K562 (cell line): ENCODE results near the gene NUCKS1. TPM values are rescaled to one million over a fixed set of nuclear protein-coding genes. Genes with fewer than 3 reads are reported as not detected.

Experiments
- ARID2 ChIP-seq: fragments of 450-650 bp; IDR thresholded peaks from 2 replicates; pipeline ENCODE4 v1.6.1; 2017; ENCODE audit warnings: antibody characterized with exemption, mild to moderate bottlenecking
- CBFA2T2 ChIP-seq: fragments of 450-650 bp; conservative IDR thresholded peaks from 2 replicates; pipeline ENCODE4 v1.6.1; 2017; ENCODE audit warnings: mild to moderate bottlenecking
- EP400 ChIP-seq: fragments of 450-650 bp; IDR thresholded peaks from 2 replicates; pipeline ENCODE4 v1.6.1; 2017; ENCODE audit warnings: antibody characterized with exemption, mild to moderate bottlenecking, moderate library complexity
- FOSL1 ChIP-seq: fragments of 200-800 bp; sonication (Bioruptor generic); conservative IDR thresholded peaks from 2 replicates; pipeline ENCODE4 v1.6.1; 2016; ENCODE audit warnings: missing genetic modification characterization, missing compliant biosample characterization
- JUND ChIP-seq, 2 experiments: IDR thresholded peaks; 2 replicates in 1 of 2; 3 replicates in 1 of 2; pipeline ENCODE4 v1.6.1; 2011; ENCODE audit warnings: borderline replicate concordance in 2 of 2, low read depth in 2 of 2, low read length in 2 of 2, improper control_type of control experiment in 1 of 2, missing biosample characterization in 1 of 2, missing genetic modification characterization in 1 of 2, missing genetic modification reagents in 1 of 2
- LARP7 ChIP-seq: fragments of 450-650 bp; IDR thresholded peaks from 2 replicates; pipeline ENCODE4 v1.6.1; 2016
- MAZ ChIP-seq, 2 experiments: fragments of 450-650 bp in 1 of 2; sonication (generic) in 1 of 2; formaldehyde crosslinking; IDR thresholded peaks in 1 of 2; conservative IDR thresholded peaks in 1 of 2; 2 replicates each; pipeline versions ENCODE4 v1.4.0 to v1.5.0; 2020; ENCODE audit warnings: mild to moderate bottlenecking in 1 of 2, missing genetic modification reagents in 1 of 2
- MIER1 ChIP-seq: fragments of 450-650 bp; IDR thresholded peaks from 2 replicates; pipeline ENCODE4 v1.6.1; 2016; ENCODE audit warnings: antibody characterized with exemption, mild to moderate bottlenecking, low read depth
- MTA3 ChIP-seq: fragments of 450-650 bp; formaldehyde crosslinking; IDR thresholded peaks from 2 replicates; pipeline ENCODE4 v1.6.1; 2017; ENCODE audit warnings: mild to moderate bottlenecking, borderline replicate concordance
- RAD21 ChIP-seq, 2 experiments: fragments of 250-450 bp in 1 of 2; fragments of 450-650 bp in 1 of 2; sonication (Bioruptor Pico) in 1 of 2; formaldehyde crosslinking in 1 of 2; IDR thresholded peaks in 1 of 2; conservative IDR thresholded peaks in 1 of 2; 2 replicates each; pipeline versions ENCODE4 v1.4.0 to v1.8.0; 2020 to 2022; ENCODE audit warnings: mild to moderate bottlenecking in 2 of 2, moderate library complexity in 1 of 2
- RUNX1 ChIP-seq: sonication (generic); IDR thresholded peaks from 2 replicates; pipeline ENCODE4 v1.6.1; 2016; ENCODE audit warnings: antibody characterized with exemption, low read depth
- SMARCE1 ChIP-seq: fragments of 450-650 bp; IDR thresholded peaks from 2 replicates; pipeline ENCODE4 v1.7.1; 2016; ENCODE audit warnings: mild to moderate bottlenecking
- SP1 ChIP-seq: sonication (generic); formaldehyde crosslinking; IDR thresholded peaks from 2 replicates; pipeline ENCODE4 v1.8.1; 2022; ENCODE audit warnings: mild to moderate bottlenecking, missing genetic modification reagents
- STAT5B ChIP-seq: fragments of 250-450 bp; sonication (Bioruptor Pico); IDR thresholded peaks from 2 replicates; pipeline ENCODE4 v1.8.0; 2021; ENCODE audit warnings: mild to moderate bottlenecking, inconsistent platforms
- TCF7L2 ChIP-seq: fragments of 150-350 bp; IDR thresholded peaks from 2 replicates; pipeline ENCODE4 v1.6.1; 2016; ENCODE audit warnings: low read depth, mild to moderate bottlenecking, low read length, moderate library complexity
- TEAD1 ChIP-seq, 2 experiments: fragments of 450-650 bp in 1 of 2; sonication (generic) in 1 of 2; formaldehyde crosslinking; IDR thresholded peaks; 2 replicates each; pipeline versions ENCODE4 v1.4.0 to v1.8.0; 2020 to 2022; ENCODE audit warnings: mild to moderate bottlenecking in 2 of 2, missing genetic modification reagents in 1 of 2
- XRCC4 ChIP-seq: IDR thresholded peaks from one replicate; pipeline ENCODE4 v1.6.1; 2011; ENCODE audit not compliant: insufficient read depth, insufficient read length; ENCODE audit errors: extremely low read depth
- YBX1 ChIP-seq: fragments of 450-650 bp; IDR thresholded peaks from 2 replicates; pipeline ENCODE4 v1.7.1; 2016; ENCODE audit warnings: mild to moderate bottlenecking
- YY1 ChIP-seq, 3 experiments: IDR thresholded peaks; 2 replicates each; pipeline ENCODE4 v1.6.1; 2011; ENCODE audit warnings: low read length in 2 of 3, mild to moderate bottlenecking in 2 of 3, moderate library complexity in 2 of 3, borderline replicate concordance in 1 of 3, control low read depth in 1 of 3, low read depth in 1 of 3; ENCODE audit not compliant: insufficient read depth in 3 of 3, insufficient replicate concordance in 2 of 3, control insufficient read depth in 1 of 3, insufficient read length in 1 of 3; ENCODE audit errors: extremely low read depth in 1 of 3
- ZFX ChIP-seq: sonication (generic); formaldehyde crosslinking; IDR thresholded peaks from 2 replicates; pipeline ENCODE4 v1.8.0; 2022; ENCODE audit warnings: mild to moderate bottlenecking, missing genetic modification reagents, moderate library complexity
- ZNF324 ChIP-seq: fragments of 250-450 bp; sonication (Bioruptor Pico); IDR thresholded peaks from 2 replicates; pipeline ENCODE4 v1.4.0; 2020; ENCODE audit warnings: mild to moderate bottlenecking
- ZNF431 ChIP-seq: sonication (generic); formaldehyde crosslinking; IDR thresholded peaks from 2 replicates; pipeline ENCODE4 v1.8.0; 2022; ENCODE audit warnings: mild to moderate bottlenecking, missing genetic modification reagents
- polyA plus RNA-seq, 8 experiments: library from polyadenylated mRNA; depleted of rRNA in 4 of 8; stranded (reverse) in 5 of 8; unstranded in 3 of 8; fragments of >200 nt; fragmentation: Nextera tagmentation in 2 of 8; fragmentation: Illumina TruSeq in 1 of 8; extraction: Ambion mirVana in 2 of 8; extraction: Trizol in 1 of 8; gene quantifications; 2 replicates each; pipeline versions ENCODE4 v1.2.1 to v1.2.3, GENCODE V29; 2011 to 2014; ENCODE audit warnings: inconsistent platforms in 1 of 8, missing spikeins in 1 of 8
- total RNA-seq, 7 experiments: library from RNA; depleted of rRNA in 6 of 7; stranded (reverse); fragments of >200 nt in 6 of 7; fragmentation: Illumina TruSeq in 2 of 7; extraction: Trizol in 2 of 7; gene quantifications; 2 replicates each; pipeline versions ENCODE4 v1.2.1 to v1.2.3, GENCODE V29; 2011 to 2021; ENCODE audit warnings: low replicate concordance in 1 of 7
- TF ChIP-seq, protein P1 (sequence below): fragments of 450-650 bp; IDR thresholded peaks from 2 replicates; pipeline ENCODE4 v1.6.1; 2016; ENCODE audit warnings: missing biosample characterization, missing genetic modification characterization
- TF ChIP-seq, protein P2 (sequence below): sonication (generic); IDR thresholded peaks from 2 replicates; pipeline ENCODE4 v1.6.1; 2016
- TF ChIP-seq, protein P3 (sequence below): fragments of 250-450 bp; sonication (Bioruptor Pico); IDR thresholded peaks from 2 replicates; pipeline ENCODE4 v1.8.0; 2022; ENCODE audit warnings: inconsistent platforms, mild to moderate bottlenecking, moderate library complexity, borderline replicate concordance

The NUCKS1 gene
- total and polyA plus RNA-seq, 9 of the 15 experiments (the other 6 are each of a cell fraction or from before 2014, with no cell fraction given): 66.7 to 244 (median 149) TPM

DNA sequence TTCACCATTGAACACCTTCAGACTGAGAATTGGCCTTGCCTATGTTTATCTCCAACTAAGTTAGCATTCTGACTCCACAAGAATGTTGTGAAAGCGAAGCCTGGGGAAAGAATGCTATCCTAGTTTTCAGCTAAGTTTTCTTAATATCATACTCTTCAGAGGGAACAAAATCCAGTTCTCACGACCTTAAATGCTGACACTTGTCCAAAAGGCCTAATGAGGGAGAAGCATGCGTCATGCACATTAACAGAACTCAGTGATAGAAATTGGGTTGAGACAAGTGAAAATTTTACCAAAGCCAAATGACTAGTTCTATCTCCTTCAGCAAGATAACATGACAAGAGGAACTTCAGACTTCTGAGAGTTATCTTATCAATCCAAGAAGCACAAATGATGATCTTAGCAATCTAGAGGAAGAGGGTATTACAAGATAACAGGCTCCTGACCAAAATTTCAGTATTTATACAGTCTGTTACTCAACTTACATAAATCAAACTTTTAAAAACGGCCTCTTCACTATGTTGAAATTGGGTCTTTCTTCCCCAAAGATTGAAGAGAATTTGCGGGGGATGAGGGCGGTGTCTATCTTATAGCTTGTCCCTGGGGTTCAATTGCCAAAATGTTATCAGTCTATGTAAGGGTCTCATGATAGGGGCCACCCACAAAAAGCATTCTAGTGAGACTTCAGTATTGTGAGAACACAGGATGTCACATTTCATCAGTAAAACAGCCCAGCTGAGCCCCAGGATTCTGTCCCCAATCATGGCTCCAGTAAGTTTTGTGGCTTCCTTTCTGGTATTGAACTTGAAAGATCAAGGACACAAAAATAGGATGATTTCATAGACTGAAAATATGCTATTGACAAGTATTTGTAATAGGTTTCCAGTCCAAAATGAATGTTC is 43.1 kb downstream of the NUCKS1 start (continued):
- no peak for TF ChIP-seq TCF7L2
- no peak for TF ChIP-seq YBX1
- TF ChIP-seq, protein P1, sequence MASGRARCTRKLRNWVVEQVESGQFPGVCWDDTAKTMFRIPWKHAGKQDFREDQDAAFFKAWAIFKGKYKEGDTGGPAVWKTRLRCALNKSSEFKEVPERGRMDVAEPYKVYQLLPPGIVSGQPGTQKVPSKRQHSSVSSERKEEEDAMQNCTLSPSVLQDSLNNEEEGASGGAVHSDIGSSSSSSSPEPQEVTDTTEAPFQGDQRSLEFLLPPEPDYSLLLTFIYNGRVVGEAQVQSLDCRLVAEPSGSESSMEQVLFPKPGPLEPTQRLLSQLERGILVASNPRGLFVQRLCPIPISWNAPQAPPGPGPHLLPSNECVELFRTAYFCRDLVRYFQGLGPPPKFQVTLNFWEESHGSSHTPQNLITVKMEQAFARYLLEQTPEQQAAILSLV (tag): no peak
- no peak for TF ChIP-seq XRCC4
- TF ChIP-seq, protein P2, sequence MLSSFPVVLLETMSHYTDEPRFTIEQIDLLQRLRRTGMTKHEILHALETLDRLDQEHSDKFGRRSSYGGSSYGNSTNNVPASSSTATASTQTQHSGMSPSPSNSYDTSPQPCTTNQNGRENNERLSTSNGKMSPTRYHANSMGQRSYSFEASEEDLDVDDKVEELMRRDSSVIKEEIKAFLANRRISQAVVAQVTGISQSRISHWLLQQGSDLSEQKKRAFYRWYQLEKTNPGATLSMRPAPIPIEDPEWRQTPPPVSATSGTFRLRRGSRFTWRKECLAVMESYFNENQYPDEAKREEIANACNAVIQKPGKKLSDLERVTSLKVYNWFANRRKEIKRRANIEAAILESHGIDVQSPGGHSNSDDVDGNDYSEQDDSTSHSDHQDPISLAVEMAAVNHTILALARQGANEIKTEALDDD: peak; percentile 98
- TF ChIP-seq ZNF324 (CRISPR knock-in tag): no peak
- no peak for TF ChIP-seq JUND (IDR thresholded peaks at IDR 0.05; ENCODE audit: borderline replicate concordance, low read depth, low read length)
- TF ChIP-seq JUND (tag; IDR thresholded peaks at IDR 0.05; ENCODE audit: borderline replicate concordance, low read depth, low read length): peak; percentile 54; the same call in 2 of the 3 replicates
- TF ChIP-seq YY1 (IDR thresholded peaks at IDR 0.05; ENCODE audit: borderline replicate concordance in 1 of 3, control insufficient read depth in 1 of 3, extremely low read depth in 1 of 3, insufficient read depth in 3 of 3, insufficient read length in 1 of 3, insufficient replicate concordance in 2 of 3, low read depth in 1 of 3, low read length in 2 of 3): no peak
- no peak for TF ChIP-seq SP1 (CRISPR knock-in tag)
- TF ChIP-seq MIER1: no peak
- TF ChIP-seq ZFX (CRISPR knock-in tag): peak; percentile 19; the same call in 1 of the 2 replicates
- TF ChIP-seq, protein P3, sequence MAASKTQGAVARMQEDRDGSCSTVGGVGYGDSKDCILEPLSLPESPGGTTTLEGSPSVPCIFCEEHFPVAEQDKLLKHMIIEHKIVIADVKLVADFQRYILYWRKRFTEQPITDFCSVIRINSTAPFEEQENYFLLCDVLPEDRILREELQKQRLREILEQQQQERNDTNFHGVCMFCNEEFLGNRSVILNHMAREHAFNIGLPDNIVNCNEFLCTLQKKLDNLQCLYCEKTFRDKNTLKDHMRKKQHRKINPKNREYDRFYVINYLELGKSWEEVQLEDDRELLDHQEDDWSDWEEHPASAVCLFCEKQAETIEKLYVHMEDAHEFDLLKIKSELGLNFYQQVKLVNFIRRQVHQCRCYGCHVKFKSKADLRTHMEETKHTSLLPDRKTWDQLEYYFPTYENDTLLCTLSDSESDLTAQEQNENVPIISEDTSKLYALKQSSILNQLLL (CRISPR knock-in tag): no peak
- TF ChIP-seq CBFA2T2: peak; percentile 72
- TF ChIP-seq EP400: no peak
- peak; percentile 88 for TF ChIP-seq SMARCE1
- no peak for TF ChIP-seq ZNF431 (CRISPR knock-in tag)
- TF ChIP-seq FOSL1 (tag): peak; percentile 89
- TF ChIP-seq LARP7: no peak
- peak in 1 of 2 experiments; percentile 61; a peak in 1 of 4 replicates for TF ChIP-seq TEAD1 (CRISPR knock-in tag; IDR thresholded peaks at IDR 0.05)
- no peak for TF ChIP-seq MAZ (CRISPR knock-in tag; conservative IDR thresholded peaks at IDR 0.05 in 1 of 2, IDR thresholded peaks at IDR 0.05 in 1 of 2)
- TF ChIP-seq ARID2: no peak
- TF ChIP-seq RAD21 (CRISPR knock-in tag; conservative IDR thresholded peaks at IDR 0.05 in 1 of 2, IDR thresholded peaks at IDR 0.05 in 1 of 2): no peak
- no peak for TF ChIP-seq STAT5B (CRISPR knock-in tag)
- TF ChIP-seq RUNX1: no peak
- TF ChIP-seq MTA3: no peak
